GM12891 (cell line): ENCODE measurements around the gene COQ9.
A peak's percentile ranks its signal among the peaks of the same experiment; 100 is the strongest.

Experiments
- DNase-seq: peaks from one replicate; pipeline ENCODE4 v3.0.0; 2011; ENCODE audit warnings: low spot score; ENCODE audit not compliant: insufficient read length
- FAIRE-seq: peaks from 2 replicates; lab custom pipeline; 2011; peaks lifted over from hg19 to GRCh38; lab: Jason Lieb, UNC
- PAX5 ChIP-seq: IDR thresholded peaks from 2 replicates; pipeline ENCODE4 v1.6.1; 2011; ENCODE audit warnings: low read length, moderate library complexity, mild to moderate bottlenecking; ENCODE audit not compliant: insufficient read depth, severe bottlenecking
- POLR2A ChIP-seq: IDR thresholded peaks from 2 replicates; pipeline ENCODE4 v1.6.1; 2011; ENCODE audit warnings: low read depth, low read length, control low read depth
- POLR2AphosphoS5 ChIP-seq: IDR thresholded peaks from 2 replicates; pipeline ENCODE4 v1.6.1; 2011; ENCODE audit warnings: low read depth, low read length, control low read depth
- POU2F2 ChIP-seq: IDR thresholded peaks from 2 replicates; pipeline ENCODE4 v1.6.1; 2011; ENCODE audit warnings: low read depth, mild to moderate bottlenecking, control low read depth, low read length, moderate library complexity
- SPI1 ChIP-seq: IDR thresholded peaks from 2 replicates; pipeline ENCODE4 v1.6.1; 2011; ENCODE audit warnings: low read depth, low read length, control low read depth
- TAF1 ChIP-seq: IDR thresholded peaks from 2 replicates; pipeline ENCODE4 v1.6.1; 2011; ENCODE audit warnings: low read depth, low read length, control low read depth

COQ9 gene

GRCh38 chr16:57444711-57445110 is 2.6 kb upstream of the COQ9 start:
- DNase-seq (no peak), FAIRE-seq (no peak)
- no peak for TF ChIP-seq TAF1
- TF ChIP-seq POLR2AphosphoS5: no peak
- no peak for TF ChIP-seq POU2F2
- no peak for TF ChIP-seq PAX5
- TF ChIP-seq SPI1: no peak
- TF ChIP-seq POLR2A: no peak

GRCh38 chr16:57445510-57445909 is 1.8 kb upstream of the COQ9 start:
- TF ChIP-seq POLR2A (no peak), POLR2AphosphoS5 (no peak), POU2F2 (no peak), SPI1 (no peak), TAF1 (no peak), PAX5 (no peak)
- DNase-seq: no peak
- no peak for FAIRE-seq

GRCh38 chr16:57446531-57447185 is 621 bp upstream of the COQ9 start:
- DNase-seq: peak; percentile 41
- no peak for FAIRE-seq
- TF ChIP-seq POU2F2 (no peak), POLR2AphosphoS5 (no peak; the same call in 1 of the 2 replicates), POLR2A (0 out of 2 replicates have a peak, but pooled peaks have one; percentile 25), TAF1 (no peak), SPI1 (no peak)

GRCh38 chr16:57452021-57452420 is 4.7 kb downstream of the COQ9 start:
- no peak for DNase-seq
- FAIRE-seq: no peak
- TF ChIP-seq POU2F2: no peak
- TF ChIP-seq POLR2A: no peak
- TF ChIP-seq POLR2AphosphoS5: no peak
- TF ChIP-seq SPI1: no peak
- TF ChIP-seq TAF1: no peak
- no peak for TF ChIP-seq PAX5

- FAIRE-seq: peak; percentile 100
- peak; percentile 94 for DNase-seq
- TF ChIP-seq PAX5 (no peak), POLR2A (peak; percentile 99), POLR2AphosphoS5 (peak; percentile 99), TAF1 (peak; percentile 98), SPI1 (peak; percentile 39; the same call in 1 of the 2 replicates), POU2F2 (peak; percentile 89)
These were observed 15.1 kb downstream of the COQ9 start, which contains the start of gene POLR2C for GRCh38 chr16:57462209-57462977. POLR2C (plus strand) TSS chr16:57462679; CDS start chr16:57462725, 46 bp downstream.

- no peak for TF ChIP-seq POLR2A
- peak; percentile 52 for FAIRE-seq
- DNase-seq: no peak
These were observed 15.7 kb downstream of the COQ9 start for GRCh38 chr16:57462978-57463362.

GRCh38 chr16:57464523-57464922 is 17.2 kb downstream of the COQ9 start:
- TF ChIP-seq POLR2AphosphoS5: no peak
- TF ChIP-seq SPI1: no peak
- TF ChIP-seq TAF1: no peak
- TF ChIP-seq PAX5: no peak
- no peak for TF ChIP-seq POU2F2
- no peak for TF ChIP-seq POLR2A
- FAIRE-seq (no peak), DNase-seq (no peak)

GRCh38 chr16:57468346-57468745 is 21.1 kb downstream of the COQ9 start:
- TF ChIP-seq SPI1 (no peak), POLR2A (no peak), POU2F2 (no peak), POLR2AphosphoS5 (no peak), TAF1 (no peak), PAX5 (no peak)
- FAIRE-seq (no peak), DNase-seq (no peak)

GRCh38 chr16:57469046-57469445 is 21.8 kb downstream of the COQ9 start:
- TF ChIP-seq POLR2A (no peak), TAF1 (no peak), POU2F2 (no peak), PAX5 (no peak), POLR2AphosphoS5 (no peak), SPI1 (no peak)
- FAIRE-seq: no peak
- no peak for DNase-seq
